Spleen (tissue), 7 donors: ENCODE measurements around the gene SLIT3.

Source experiments
- POLR2A ChIP-seq, 3 donors: fragments of 450-650 bp; IDR thresholded peaks; one replicate each; pipeline ENCODE4 v1.5.1; 2017; ENCODE audit warnings: antibody characterized with exemption in 3 of 3, mild to moderate bottlenecking in 1 of 3
- POLR2AphosphoS5 ChIP-seq, 3 donors: sonication (generic); formaldehyde crosslinking; IDR thresholded peaks; one replicate each; pipeline ENCODE4 v1.5.1; 2017; ENCODE audit warnings: antibody characterized with exemption in 3 of 3
- TF ChIP-seq, protein P1 (sequence below), 11 experiments: fragments of 200-600 bp in 7 of 11; fragments of 450-650 bp in 4 of 11; sonication (generic) in 4 of 11; IDR thresholded peaks in 8 of 11; conservative IDR thresholded peaks in 3 of 11; 1 replicate in 7 of 11; 2 replicates in 4 of 11; pipeline versions ENCODE4 v1.4.0 to v1.8.0; 2016 to 2021; ENCODE audit warnings: antibody characterized with exemption in 11 of 11, inconsistent platforms in 4 of 11, mild to moderate bottlenecking in 1 of 11
- donor health status: DM: no; HTN: no; CAD: no; lungs with moderate emphysema.
- donor health status: DM: no; HTN: no; CAD: no.
- donor health status: DM: no; HTN: no; CAD: no.

DNA sequence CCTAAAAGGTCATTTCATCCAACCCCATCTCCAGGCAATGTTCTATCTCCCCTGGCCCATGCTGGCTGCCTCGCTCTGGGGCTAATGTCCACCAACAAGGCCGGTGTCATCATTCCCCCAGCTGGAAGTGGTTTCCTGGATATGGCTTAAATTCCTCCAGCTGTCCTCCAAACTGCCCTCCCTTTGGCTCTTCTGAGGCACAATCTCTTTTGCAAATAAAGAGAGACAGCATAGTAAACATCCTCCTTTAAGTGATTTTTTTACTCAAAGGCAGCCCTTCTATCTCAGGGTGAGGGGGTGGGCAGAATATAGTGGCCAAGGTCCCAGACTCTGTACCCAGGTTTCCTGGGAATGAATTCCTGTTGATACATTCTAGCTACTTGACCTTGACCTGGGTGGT lies 604.3 kb downstream of the SLIT3 start:
- TF ChIP-seq, protein P1, sequence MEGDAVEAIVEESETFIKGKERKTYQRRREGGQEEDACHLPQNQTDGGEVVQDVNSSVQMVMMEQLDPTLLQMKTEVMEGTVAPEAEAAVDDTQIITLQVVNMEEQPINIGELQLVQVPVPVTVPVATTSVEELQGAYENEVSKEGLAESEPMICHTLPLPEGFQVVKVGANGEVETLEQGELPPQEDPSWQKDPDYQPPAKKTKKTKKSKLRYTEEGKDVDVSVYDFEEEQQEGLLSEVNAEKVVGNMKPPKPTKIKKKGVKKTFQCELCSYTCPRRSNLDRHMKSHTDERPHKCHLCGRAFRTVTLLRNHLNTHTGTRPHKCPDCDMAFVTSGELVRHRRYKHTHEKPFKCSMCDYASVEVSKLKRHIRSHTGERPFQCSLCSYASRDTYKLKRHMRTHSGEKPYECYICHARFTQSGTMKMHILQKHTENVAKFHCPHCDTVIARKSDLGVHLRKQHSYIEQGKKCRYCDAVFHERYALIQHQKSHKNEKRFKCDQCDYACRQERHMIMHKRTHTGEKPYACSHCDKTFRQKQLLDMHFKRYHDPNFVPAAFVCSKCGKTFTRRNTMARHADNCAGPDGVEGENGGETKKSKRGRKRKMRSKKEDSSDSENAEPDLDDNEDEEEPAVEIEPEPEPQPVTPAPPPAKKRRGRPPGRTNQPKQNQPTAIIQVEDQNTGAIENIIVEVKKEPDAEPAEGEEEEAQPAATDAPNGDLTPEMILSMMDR (IDR thresholded peaks at IDR 0.05 in 8 of 11, conservative IDR thresholded peaks at IDR 0.05 in 3 of 11): no peak
- TF ChIP-seq POLR2A (IDR thresholded peaks at IDR 0.05) (no peak), POLR2AphosphoS5 (IDR thresholded peaks at IDR 0.05) (no peak)
